Eye (tissue), 1 donor: ENCODE measurements around the gene STRIP1.

ENCODE experiments used
- DNase-seq: peaks from one replicate; pipeline ENCODE4 v3.0.0-alpha.2; 2015

Gene STRIP1, protein sequence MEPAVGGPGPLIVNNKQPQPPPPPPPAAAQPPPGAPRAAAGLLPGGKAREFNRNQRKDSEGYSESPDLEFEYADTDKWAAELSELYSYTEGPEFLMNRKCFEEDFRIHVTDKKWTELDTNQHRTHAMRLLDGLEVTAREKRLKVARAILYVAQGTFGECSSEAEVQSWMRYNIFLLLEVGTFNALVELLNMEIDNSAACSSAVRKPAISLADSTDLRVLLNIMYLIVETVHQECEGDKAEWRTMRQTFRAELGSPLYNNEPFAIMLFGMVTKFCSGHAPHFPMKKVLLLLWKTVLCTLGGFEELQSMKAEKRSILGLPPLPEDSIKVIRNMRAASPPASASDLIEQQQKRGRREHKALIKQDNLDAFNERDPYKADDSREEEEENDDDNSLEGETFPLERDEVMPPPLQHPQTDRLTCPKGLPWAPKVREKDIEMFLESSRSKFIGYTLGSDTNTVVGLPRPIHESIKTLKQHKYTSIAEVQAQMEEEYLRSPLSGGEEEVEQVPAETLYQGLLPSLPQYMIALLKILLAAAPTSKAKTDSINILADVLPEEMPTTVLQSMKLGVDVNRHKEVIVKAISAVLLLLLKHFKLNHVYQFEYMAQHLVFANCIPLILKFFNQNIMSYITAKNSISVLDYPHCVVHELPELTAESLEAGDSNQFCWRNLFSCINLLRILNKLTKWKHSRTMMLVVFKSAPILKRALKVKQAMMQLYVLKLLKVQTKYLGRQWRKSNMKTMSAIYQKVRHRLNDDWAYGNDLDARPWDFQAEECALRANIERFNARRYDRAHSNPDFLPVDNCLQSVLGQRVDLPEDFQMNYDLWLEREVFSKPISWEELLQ

DNA sequence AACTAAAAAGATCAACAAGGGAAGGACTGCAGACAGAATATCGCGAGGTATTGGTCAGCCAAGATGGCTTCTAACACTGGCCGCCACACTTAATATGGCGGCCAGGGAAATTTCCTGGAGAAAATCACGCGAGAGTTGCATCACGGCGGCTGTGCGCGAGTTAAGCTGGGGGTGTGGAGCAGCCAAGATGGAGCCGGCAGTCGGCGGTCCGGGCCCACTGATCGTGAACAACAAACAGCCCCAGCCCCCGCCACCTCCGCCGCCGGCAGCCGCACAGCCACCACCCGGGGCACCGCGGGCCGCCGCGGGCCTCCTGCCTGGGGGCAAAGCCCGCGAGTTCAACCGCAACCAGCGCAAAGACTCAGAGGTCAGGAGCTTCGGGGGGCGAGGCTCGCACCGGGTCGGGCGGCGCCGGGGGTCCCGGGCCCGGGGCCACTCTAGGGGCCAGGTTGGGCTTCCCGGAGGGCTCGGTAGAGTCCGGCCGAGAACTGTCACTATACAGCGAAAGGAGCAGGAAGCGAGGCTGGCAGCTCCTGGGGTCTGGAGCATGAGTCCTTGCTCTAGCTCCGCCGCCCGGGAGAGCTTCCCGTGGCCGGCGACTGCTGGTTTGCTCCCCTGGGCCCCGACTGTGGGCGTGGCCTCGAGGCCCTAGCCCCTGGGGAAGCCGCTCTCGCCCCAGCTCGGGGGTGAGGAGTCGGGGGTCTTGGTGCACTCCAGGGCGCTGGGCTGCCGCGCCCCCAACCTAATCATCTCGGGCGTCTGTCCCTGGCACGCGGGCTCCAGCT is at the start of gene STRIP1:
Gene STRIP1 (plus strand): TSS at position 174 of the 785 bp plus-strand sequence. CDS start 14 bp downstream, at position 188.
- DNase-seq = peak; percentile 98

DNA sequence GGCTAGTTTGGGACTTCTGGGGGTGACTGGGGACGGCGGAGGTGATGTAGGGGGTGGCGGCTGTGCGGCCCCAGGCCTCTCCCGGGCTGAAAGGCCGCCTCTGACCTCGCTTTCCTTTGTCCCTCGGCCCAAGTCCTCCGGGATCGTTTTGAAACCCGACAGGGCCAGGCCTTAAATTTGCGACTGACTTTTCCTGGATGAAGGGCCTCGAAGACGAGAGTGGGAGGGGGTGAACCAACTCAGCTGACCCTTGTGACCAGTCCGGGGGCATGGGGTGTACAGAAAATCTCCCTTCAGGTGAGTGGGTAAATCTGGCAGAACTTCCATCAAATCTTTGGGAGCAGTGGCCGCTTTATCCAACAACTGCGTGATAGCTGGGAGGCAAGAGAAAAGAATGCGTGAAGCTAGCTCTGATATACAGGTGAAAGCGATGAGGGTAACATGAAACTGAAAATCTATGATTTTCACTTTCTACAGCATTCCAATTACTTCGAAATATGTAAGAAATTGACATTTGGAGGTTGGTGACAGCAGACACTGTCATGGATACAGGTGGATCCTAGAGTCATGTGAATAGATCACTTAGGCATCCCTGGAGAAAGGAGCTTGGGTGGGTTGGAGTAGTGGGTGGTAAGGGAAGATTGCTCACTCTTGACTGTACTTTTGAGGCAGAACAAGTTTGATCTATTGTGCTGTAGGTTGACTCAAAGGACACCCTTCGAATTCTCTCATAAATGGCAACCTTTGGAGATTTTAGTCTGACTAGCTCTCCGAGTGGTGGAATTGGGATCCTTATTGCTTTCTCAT is 49.0 kb upstream of the STRIP1 start:
- DNase-seq = peak; percentile 75

DNA sequence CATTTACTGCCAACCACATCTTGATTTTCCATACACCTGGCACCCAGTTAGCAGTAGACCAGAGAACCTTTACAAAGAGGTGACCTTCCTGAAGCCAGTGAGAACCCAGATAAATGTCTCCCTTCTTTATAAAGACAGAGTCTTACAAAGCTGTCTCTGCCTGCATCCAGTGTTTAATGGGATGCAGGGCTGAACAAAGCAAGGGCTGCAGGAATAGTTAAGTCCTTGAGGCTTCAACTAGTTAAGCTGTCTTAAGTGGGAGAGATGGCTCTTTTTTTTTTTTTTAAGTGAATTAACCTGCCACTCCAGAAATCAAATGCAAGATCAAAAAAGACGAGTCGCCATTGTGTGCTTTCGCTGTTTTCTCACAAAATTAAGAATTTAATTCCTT is 48.4 kb upstream of the STRIP1 start:
- DNase-seq = no peak

DNA sequence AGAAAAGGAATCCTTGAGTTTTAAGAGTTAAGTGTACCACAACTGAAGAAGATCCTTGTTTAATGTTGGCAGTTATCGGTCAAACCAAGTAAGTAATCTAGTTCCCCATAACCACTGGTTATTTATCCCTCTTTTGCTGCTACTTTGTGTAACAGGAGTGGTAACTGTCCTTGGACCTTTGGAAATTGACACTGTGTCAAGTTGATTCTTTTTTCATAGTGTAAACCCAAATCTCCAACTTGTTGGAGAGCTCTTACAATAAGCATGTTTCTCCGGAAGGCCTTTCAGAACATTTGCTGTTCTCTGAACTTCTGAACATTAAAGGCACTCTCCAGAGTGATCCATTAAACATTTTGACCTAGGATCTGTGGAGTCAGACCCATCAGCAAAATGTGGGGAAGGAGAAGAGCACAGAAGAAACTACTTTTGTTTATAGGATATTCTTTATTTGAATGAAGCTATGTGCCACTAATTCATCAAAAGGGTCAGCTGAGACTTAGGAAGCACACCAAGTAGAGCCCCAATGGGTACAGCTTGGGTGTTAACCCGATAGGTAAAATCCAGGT is 46.0 kb upstream of the STRIP1 start:
- DNase-seq = no peak

DNA sequence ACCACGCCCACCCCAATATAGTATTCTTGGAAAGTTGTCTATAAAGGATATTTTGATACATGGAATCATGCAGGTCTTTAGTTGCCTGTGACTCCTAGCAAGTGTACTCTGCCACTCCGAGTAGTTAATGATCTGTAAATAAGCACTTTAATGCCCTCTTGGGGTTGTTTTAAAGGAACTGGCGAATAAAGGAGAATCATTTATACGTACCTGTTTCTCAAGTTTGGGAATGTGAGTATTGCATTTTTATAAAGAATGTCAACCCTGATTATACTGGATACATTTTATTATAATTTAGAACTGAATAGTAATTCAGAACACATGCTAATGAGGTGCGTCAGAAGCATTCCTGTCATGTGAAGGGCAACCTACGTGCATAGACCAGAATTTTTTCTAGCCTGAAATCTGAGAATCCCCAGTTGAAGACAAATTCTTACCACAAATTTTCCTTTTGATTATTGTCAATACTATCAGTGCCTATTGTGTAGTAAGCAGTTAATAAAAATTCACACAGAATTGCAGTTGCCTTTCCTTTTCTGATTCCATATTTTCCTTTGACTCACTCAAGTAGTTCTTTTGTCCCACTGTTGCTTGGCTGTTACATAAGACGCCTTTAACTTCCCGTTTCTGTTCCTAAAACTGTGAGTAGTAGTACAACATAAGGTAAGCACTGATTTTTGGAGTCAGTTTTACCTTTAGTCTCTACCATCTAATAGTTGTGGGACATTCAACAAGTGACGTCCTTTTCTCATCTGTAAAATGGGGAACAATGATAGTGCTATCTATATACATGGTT is 44.7 kb upstream of the STRIP1 start:
- DNase-seq = no peak

DNA sequence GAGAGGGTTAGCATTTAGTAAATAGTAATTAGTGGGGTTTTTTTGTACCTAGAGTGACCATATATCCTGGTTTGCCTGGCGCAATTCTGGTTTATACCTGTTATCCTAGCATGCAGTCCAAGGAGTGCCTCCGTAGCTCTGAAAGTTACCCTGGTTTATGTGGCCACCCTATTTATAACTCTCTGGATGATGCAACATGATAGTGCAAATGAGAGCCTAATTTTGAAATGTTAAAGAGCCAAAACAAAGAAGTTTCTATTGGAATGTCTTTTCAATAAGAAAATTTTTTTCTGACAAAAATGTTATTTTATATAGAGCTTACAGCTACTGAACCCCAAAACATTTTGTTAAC is 44.1 kb upstream of the STRIP1 start:
- DNase-seq = no peak

DNA sequence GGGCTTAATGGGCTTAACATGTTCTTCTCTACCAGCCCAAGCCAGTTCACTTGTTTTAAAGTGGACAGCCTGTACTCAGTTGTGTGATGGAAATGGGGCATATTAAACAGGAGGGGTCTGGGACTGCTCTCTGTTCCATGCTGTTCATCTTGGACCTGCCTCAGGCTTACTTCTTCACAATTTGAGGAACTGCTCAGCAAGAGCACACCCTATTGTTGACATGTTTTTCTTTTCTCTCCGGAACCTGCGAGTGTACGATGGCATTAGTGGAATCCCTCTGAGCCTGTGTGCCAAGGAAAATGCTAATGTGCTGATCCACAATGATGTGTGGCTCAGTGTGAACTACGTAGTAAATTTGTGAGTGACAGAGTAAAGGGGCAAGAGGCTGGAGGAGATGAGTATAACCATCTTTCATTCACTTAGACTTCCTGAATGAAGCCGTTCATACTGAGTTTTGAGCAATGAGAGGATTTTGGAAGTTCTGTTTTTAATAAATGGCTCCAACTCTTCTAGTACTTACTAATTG is 43.0 kb upstream of the STRIP1 start:
- no peak for DNase-seq

DNA sequence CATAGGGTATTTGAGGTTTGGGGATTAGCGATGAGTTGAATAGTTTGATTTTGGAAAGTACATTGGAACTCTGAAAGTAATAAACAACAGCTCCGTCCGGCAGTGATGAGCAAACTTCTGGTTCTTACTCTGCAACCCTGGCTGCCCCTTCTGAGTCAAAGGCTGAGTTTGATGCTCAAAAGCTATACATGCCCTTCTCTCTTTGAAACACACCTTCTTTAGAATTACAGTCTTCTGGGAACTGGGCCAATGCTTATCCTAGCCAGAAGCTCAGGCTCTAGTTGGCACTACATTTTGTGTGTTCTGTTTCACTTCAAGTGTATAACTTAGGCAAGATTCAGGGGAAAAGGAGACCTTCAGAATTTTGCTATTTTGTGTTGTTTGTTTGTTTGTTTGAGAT is 40.5 kb upstream of the STRIP1 start:
- no peak for DNase-seq

DNA sequence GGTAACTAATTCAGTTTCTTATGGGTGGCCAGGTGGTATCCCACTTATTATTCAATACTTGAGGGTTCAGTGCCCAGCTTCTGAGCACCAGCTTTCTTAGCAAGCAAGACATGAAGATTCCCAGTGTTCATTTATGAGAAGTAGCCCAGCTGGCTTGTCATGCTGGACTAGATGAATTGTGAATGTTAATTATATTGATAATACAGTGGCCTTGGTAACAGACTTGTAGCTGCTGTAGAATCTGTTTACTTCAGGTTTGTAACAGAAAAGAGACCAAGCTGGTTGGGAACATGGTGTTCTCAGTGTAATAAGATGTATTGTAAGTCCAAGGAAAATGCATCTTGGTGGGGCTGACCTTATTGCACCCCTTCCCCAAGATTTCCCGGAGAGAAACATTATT is 39.8 kb upstream of the STRIP1 start:
- no peak for DNase-seq

DNA sequence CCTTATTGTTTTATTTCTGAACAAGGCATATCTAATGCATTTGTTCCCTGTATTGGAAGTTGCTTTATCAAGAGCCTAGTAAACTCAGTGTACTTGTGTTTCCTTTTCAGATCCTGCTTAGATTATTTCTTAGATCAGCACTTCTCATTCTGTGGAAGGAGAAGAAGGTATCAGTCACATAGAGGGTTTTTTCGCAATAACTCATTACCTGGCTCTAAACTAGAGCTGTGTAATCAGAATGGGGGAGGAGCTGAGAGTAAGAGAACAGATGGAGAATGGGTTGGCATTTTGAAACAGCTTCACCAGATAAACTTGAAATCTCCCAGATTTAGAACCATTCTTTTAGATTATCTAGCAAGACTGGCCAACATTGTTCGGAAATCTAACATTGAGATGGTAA is 38.9 kb upstream of the STRIP1 start:
- DNase-seq = no peak

DNA sequence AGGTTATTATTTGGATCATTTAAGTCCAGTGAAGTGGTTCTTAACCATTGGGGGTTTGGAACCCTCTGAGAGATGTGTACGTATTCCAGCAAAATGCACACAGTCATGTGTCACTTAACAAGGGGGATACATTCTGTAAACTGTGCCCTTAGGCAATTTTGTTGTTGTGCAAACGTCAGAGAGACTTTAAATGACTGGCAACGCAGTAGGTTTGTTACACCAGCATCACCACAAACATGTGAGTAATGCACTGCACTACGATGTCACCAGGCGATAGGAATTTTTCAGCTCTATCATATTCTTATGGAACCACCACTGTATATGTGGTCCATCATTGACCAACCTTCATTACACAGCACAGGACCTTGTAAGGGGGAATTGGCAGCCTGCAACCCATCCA is 37.9 kb upstream of the STRIP1 start:
- no peak for DNase-seq

DNA sequence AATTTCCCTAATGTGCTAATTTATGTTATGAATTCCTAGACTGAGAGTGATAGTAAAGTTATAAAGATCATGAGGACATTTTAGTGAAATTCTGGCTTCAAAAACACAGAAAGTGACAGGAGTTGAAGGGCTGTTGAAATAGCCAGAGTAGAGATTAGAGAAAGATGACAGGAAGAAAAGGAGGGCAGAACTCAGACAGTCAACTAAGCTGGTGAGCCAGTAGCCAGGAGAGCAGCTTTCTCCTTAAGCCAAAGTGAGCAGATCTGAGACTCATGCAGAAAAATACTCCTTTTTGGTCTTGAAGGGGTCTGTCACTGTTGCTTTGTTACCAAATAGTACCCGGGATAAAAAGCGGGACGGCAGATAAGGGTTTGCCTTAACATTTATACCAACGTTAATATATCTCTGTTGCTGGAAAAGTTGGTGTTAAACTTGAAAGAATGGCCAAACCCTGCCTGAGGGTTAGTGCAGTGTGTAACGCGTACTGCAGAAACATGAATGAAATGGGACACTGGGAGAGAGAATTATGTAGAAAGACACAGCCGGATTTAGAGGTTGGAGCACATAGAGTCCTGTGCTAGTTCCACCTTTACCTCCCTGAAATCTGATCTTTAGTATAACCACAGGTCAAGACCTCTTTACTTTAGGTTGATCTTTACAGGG is 37.1 kb upstream of the STRIP1 start:
- DNase-seq = no peak

DNA sequence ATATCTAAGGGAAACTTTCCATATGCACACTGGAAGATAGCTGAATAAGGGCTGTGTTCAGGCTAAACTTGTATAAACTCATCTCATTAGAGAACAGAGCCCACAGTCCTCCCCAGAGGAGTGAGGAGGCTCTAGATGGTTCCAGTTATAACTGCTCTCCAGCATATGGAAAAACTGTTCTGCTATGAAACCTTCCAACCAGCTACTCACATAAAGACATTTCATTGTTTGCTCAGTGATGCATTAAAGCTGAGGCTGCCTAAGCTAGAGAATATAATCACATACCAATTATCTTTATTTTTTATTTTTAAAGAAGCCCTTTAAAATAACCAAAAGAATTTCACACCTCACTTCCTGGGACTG is 36.6 kb upstream of the STRIP1 start:
- DNase-seq = peak; percentile 39

DNA sequence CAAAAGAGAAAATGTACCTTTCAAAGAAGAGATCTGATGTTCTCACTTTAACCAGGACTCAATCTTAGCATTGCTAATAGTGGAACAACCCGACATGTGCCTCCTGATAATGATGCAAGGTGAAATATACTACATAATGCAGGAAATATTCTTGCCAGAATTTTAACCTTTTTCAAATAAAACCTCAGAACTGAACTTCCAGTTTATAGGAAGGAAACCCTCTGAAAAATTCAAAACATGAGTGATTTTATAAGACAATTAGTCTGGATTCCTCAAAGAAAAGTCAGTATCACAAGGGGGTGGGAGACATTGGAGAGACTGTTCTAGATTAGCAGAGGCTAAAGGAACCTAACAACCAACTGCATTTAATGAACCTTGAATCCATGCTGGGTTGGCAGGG is 31.7 kb upstream of the STRIP1 start:
- DNase-seq = no peak

DNA sequence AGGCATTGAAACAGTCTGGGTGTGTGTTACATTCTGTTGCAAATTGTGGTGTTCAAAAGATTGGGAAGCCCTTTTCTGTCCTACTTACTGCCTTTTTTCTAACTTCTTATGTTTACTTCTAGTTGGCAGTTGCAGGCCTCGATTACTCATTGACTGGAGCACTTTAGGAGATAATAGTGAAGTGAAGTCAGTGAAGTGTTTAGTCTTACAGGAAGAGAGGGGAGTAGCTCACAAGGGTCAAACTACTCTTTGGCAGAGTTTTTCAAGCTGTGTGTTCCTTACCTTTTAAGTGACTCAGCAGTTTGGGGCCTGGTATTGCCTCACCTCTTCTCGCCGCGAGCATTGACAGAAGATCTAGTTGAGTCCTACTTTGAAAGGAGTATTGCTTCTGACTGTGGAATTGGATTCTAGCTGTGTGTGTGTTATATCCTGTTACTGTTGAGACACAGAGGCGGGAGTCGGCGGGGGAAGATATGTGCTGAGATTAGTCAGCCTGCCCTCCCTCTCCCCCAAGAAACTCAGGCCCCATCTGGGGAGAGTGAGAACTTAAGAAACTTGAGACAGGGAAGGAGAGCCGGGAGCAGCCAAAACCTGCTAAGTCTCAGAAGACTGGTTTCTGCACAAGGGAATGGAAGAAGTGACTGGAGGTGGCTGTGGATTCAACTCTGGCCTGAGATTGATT is 30.5 kb upstream of the STRIP1 start:
- DNase-seq = peak; percentile 62

DNA sequence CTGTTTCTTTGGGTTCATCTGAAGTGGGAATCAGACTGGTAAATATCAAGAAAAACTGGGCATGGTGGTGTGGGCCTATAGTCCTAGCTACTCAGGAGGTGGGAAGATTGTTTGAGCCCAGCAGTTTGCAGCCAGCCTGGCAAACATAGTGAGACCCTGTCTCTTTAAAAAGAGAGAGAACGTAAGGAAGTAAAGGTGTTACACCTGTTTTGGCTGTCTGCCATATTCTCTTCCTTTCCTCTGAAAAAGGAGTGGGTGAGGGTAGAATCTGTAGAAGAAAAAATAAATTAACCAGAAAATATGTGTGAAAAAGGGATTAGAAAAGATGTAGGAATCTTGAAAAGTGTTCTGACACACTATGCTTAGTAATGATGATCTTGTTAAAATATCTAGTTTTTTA is 29.8 kb upstream of the STRIP1 start:
- no peak for DNase-seq

DNA sequence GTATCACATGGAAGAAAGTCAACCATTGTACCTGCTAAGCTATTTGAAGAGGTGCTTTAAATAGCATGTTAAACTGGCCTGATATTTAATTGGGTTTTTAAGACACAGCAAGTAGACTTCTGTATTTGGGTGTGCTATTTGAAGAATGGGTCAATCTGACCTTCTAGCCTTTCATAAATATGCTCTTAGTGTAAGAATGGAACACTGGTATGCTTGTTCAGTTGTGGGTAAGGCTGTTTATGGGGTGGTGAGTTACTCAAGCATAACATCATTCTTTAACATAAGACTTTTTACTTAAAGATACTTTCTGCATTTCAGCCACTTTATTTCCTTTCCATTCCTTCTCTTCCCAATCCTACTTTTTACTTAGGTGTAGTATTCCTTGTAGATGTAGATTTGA is 28.5 kb upstream of the STRIP1 start:
- DNase-seq = no peak

DNA sequence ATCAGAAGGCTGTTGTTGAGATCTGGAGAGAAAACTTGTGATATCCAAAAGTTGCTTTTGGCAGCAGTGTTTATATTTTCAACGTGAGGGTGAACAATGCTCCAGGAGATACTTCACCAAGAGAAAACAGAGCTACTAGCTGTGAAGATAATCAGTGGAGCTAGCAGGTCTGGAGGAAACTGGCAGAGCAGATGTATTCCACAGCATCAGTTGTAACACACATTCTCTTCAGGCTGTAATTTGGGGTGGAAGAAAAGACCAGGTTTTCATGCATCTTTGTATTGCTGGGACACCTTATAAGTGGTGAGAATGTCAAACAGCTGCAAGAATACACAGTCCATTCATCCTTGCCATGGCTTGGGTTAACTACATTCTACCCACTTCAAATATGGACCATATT is 27.9 kb upstream of the STRIP1 start:
- DNase-seq = no peak

DNA sequence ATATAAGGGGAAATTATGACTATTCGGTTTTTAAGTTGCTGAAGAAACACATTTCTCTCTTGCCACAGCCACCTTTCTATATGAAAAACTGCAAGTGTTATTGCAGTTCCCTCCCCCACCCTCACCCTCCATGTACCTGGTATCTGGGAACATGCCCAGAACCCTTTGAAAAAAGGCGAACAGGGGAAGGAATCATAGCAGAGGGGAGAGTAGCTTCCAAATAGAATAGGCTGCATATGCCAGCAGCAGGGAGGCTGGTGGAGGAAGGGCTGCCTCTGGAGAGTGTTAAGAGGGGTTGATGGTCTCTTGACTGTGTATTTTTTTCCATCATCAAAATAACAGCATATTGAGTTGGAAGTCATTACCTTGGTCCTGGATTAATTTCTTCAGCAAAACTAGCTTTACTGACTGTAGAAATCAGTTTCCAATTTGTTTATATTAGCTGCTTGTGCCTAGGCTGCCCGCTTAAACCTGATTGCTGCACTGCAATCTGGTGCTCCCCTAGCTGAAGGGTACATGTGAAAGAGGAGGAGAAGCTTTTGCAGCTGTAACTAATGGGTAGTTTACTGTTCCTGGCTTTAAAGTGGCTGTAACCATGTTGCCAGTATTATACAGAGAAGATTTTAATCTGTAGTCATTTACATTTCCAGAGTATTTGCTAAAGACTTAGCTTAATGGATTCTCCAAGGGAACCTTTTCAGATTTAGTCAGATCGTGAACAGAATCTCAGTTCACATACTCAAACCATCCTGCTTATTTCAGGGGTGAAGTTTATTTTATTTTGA is 27.2 kb upstream of the STRIP1 start:
- no peak for DNase-seq
